ENCODE measurements around the gene SEMA5B.

- TF ChIP-seq FOXM1 (IDR thresholded peaks at IDR 0.05; ENCODE audit: borderline replicate concordance) (no peak), SUZ12 (IDR thresholded peaks at IDR 0.05) (no peak), FOXK2 (IDR thresholded peaks at IDR 0.05) (no peak), CTBP1 (IDR thresholded peaks at IDR 0.05; ENCODE audit: borderline replicate concordance) (no peak), ELF4 (IDR thresholded peaks at IDR 0.05) (no peak), SP1 (IDR thresholded peaks at IDR 0.05) (no peak), NFRKB (IDR thresholded peaks at IDR 0.05) (no peak), ARNT (IDR thresholded peaks at IDR 0.05) (no peak), ZNF384 (IDR thresholded peaks at IDR 0.05) (no peak), BHLHE40 (IDR thresholded peaks at IDR 0.05; ENCODE audit: borderline replicate concordance) (no peak), FOXA1 (IDR thresholded peaks at IDR 0.05) (no peak), TARDBP (IDR thresholded peaks at IDR 0.05) (no peak), LEF1 (IDR thresholded peaks at IDR 0.05; ENCODE audit: borderline replicate concordance) (no peak), L3MBTL2 (conservative IDR thresholded peaks at IDR 0.05) (no peak)
Observed at GRCh38 chr3:122916580-122916979, 111.0 kb downstream of the SEMA5B start.

Data from HEK293T (cell line).